ENCODE measurements around the gene OR6P1. TPM values are rescaled to one million over a fixed set of nuclear protein-coding genes. Genes with fewer than 3 reads are reported as not detected.

Gene OR6P1
- polyA plus RNA-seq, 3 donors: not detected

- no peak for DNase-seq (ENCODE audit: low read depth in 3 of 3, low spot score in 2 of 3)
Observed at GRCh38 chr1:158520955-158521665, 49.3 kb downstream of the OR6P1 start.

DNA sequence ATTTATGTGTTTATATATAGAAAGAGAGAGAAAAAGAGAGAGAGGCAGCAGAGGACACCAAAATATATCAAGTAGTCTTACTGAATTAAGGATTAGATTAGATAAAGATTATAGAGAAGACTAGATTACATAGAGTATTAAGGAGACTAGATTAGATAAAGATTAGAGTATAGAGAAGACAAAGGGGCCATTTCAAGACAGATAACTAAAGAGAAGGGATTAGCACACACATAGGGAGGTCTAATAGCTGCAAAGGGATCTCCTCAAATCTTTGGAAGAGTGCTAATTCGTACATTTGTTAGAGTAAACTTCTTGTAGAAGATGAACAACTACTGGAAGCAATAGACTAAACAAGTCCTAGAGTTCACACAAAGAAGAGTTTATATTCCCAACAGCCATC lies 50.4 kb downstream of the OR6P1 start:
- no peak for DNase-seq (ENCODE audit: low read depth in 3 of 3, low spot score in 2 of 3)

GRCh38 chr1:158516966-158517365 lies 53.4 kb downstream of the OR6P1 start:
- no peak for DNase-seq (ENCODE audit: low read depth in 3 of 3, low spot score in 2 of 3)

Other genes starting within 250 kb of the OR6P1 start
- gene CD1B, start 239.0 kb downstream of the OR6P1 start, polyA plus RNA-seq (ENCODE audit: insufficient read length in 3 of 3): under 1 TPM in 1 of 3 donors, not detected in 2; 0.13 TPM
- gene CD1E, start 216.7 kb downstream of the OR6P1 start, polyA plus RNA-seq (ENCODE audit: insufficient read length in 3 of 3): under 1 TPM; 0.18 to 0.36 (median 0.30) TPM
- not detected for gene OR10T2, start 171.1 kb downstream of the OR6P1 start, polyA plus RNA-seq (ENCODE audit: insufficient read length in 3 of 3)
- not detected for gene OR10K2, start 144.3 kb downstream of the OR6P1 start, polyA plus RNA-seq (ENCODE audit: insufficient read length in 3 of 3)
- not detected for gene OR10K1, start 108.7 kb downstream of the OR6P1 start, polyA plus RNA-seq (ENCODE audit: insufficient read length in 3 of 3)
- gene OR10R2, start 98.4 kb downstream of the OR6P1 start, polyA plus RNA-seq (ENCODE audit: insufficient read length in 3 of 3): not detected
- gene OR6Y1, start 16.2 kb downstream of the OR6P1 start, polyA plus RNA-seq (ENCODE audit: insufficient read length in 3 of 3): under 1 TPM in 1 of 3 donors, not detected in 2; 0.04 TPM
- gene OR10X1, start 9.3 kb upstream of the OR6P1 start, polyA plus RNA-seq (ENCODE audit: insufficient read length in 3 of 3): not detected
- under 1 TPM; 0.01 to 0.07 (median 0.03) TPM for gene OR10Z1, start 34.7 kb upstream of the OR6P1 start, polyA plus RNA-seq (ENCODE audit: insufficient read length in 3 of 3)
- gene SPTA1, start 116.1 kb upstream of the OR6P1 start, polyA plus RNA-seq (ENCODE audit: insufficient read length in 3 of 3): 1 to 10 TPM; 1.2 to 3.4 (median 1.2) TPM
- not detected for gene OR6K2, start 130.1 kb upstream of the OR6P1 start, polyA plus RNA-seq (ENCODE audit: insufficient read length in 3 of 3)
- under 1 TPM in 2 of 3 donors, not detected in 1; 0.07 to 0.12 TPM for gene OR6K3, start 150.1 kb upstream of the OR6P1 start, polyA plus RNA-seq (ENCODE audit: insufficient read length in 3 of 3)
- not detected for gene OR6K6, start 184.1 kb upstream of the OR6P1 start, polyA plus RNA-seq (ENCODE audit: insufficient read length in 3 of 3)
- gene OR6N1, start 201.6 kb upstream of the OR6P1 start, polyA plus RNA-seq (ENCODE audit: insufficient read length in 3 of 3): not detected
- not detected for gene OR6N2, start 210.6 kb upstream of the OR6P1 start, polyA plus RNA-seq (ENCODE audit: insufficient read length in 3 of 3)

Data from right renal cortex interstitium (tissue), 3 donors.